Smooth muscle cell of the brain vasculature (primary cell): ENCODE measurements around the gene KLF13.

ENCODE experiments used
- DNase-seq: peaks from one replicate; pipeline ENCODE4 v3.0.0-alpha.2; 2012; ENCODE audit warnings: low read depth, low spot score

Gene KLF13

DNA sequence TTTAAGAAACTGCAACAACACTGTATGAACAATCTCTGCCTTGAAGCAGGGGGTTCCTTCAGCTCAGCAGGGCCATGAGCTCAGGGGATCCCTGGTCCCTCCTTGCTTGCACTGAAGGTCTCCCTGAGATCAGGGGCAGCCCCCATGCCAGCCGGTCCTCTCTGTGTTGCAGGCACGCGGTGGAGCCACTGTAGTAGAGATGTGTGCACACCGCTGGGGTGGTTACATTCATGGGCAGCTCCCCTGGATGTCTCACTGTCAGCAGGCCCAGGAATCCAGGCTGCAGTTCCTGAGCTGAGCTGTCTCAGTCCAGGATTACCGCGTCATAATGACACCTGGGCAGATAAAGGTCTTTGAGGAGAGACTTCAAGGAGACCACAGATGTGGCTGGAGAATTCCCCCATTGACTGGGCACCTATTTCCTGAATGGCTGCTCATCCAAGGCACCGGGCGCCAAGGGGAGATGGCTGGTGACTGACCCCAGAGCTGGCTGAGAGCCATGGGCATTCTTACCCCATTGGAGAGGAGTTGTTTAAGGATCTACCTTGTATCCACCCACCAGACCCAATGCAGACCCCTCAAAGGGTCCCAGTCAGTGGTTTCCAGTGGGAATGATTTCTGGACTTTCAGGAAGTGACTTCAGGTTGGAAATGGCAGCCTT lies 10.4 kb upstream of the KLF13 start:
- no peak for DNase-seq

DNA sequence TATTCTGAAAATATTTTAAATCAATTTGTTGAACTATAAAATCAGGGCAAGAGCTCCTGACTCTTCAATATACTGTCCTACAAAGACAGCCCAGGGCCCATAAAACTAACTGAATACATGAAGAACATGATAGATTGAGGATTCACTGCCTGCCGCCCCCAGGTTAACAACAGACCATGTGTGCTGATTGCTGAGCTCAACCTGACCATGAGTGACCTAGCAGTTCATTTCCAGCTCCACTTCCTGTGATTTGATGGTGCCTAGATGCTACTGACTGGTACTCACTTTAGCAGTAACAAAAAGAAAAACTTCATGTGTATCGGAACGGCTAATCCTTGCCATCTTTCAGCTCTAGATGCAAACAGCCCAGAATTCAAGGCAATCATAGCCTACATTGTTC lies 9.6 kb upstream of the KLF13 start:
- DNase-seq, result no peak

DNA sequence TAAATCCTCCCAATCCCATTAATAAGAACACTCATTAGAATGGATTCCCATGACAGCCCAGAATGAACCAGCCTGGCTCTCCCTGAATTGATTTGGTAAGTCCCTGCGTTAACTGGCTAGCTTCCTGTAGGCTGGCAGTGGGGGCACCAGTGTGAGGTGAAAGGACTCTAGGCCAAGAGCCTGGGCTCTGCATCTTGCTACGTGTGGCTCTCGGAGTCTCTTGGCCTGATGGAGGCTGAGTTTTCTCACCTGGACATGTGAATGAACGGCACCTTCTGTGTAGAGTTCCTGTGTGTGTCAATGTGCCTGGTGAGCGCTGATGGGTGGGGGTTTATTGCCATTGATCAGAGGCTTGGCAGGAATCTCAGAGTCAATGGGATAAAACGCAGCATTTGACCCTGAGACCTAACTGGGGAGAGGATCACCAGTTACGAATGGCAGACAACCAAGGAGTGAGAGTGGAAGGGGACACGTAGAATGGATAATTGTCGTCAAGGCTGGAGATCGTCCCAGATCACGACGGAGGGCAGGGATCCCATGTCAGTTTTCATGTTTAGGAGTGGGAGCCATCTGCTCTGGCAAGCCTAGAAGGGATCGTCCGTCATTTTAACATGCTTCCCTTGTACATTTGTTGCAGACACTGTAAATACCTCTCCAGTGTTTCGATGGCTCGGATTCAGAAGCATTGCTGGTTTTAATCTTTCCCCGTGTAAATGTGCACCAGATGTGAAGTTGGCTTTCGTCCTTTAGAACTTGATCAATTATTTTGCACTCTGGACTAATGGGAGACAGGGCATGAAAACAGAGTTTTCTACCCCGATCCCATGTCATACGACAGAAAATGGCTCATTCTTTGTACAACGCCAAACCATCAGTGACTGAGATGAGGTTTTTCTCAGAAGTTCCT lies 9.0 kb upstream of the KLF13 start:
- DNase-seq, result no peak

DNA sequence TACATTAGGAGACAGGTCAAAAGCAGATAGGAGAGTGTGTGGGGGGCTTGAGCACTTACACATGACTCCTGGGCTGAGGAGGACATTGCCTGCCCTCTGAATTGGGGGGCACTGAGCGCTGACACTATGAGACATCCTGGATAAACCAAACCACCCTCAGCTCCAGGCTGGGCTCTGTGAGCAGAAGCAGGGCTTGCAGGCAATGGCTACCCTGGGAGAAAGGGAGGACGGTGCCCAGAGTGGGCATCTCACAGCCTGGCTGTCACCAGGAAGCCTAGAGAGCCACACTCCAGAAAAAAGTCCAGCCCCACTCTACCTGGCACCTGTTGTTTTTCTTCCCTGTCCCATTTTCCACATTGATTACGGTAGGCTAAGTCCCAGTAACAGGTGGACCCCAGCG lies 8.2 kb upstream of the KLF13 start:
- no peak for DNase-seq

DNA sequence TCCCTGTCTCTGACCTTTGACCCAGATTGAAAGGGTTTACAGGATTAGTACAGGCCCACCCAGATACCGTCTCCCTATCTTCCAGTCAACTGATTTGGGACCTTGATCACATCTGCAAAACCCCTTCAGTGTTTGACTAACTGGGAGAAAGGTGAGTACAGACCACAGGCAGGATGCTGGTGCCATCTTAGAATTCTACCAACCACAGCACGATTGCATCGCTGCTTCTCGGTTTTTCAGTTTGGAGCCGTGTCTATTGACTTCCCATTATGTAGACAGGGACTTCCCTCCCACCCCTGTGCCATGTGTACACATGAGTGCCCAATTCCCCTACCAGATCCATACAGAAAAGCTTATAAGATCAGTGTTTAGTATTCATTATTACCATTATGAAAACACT lies 6.6 kb upstream of the KLF13 start:
- no peak for DNase-seq

DNA sequence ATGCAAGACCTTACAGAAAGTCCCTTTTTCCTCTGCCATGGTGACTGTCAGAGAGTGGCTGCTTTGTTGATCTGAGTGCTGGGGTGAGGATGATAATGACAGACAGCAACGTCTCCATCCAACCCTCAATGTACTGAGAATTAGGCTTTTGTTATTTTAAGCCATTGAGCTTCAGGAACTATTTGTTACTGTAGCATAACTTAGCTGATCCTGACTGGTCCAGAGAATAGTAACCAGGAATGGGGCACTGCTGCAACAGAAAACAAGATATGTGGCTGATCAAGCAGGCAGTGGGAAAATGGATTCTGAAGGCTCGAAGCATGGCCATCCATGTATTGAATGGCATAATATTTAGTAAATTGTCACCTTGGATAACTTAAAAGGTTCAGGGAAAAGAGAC lies 5.2 kb upstream of the KLF13 start:
- no peak for DNase-seq

DNA sequence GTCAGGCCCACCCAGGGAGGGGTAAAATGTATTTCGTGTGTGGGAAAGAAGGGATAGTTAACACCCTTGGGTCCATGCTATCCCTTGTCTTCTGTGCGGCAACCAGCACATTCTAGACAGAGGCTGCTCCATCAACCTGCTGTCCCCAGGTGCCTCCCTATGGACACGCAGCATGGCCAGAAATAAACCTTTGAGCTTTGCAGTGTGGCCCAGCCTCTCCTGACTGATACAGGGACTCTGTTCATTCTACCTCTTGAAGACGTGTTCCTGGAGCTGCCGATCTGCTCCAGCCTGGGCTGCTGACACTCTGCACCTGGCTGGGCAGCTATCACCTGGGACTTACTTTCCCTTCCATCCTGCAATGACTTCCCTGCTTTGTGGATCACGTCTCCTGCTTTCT lies 4.1 kb upstream of the KLF13 start:
- DNase-seq, result no peak

DNA sequence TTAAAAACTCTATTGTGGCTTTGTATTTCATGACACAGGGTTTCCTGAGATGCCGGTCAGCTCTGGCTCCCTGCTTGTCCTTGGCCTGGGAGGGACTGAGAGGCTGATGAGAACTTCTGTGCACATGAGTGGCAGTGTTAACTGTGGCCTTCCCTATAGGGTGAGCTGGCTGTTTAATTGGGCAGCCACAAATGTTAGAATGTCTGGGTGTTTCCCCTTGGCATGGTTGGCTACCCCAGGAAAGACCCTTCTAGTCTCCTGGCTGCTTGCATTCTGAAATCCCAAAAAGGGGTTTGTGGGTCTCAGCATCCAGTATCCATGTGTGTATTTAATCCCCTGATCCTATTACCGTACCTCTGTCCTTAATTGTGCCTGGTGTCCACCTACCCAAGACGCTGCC lies 3.0 kb upstream of the KLF13 start:
- no peak for DNase-seq

DNA sequence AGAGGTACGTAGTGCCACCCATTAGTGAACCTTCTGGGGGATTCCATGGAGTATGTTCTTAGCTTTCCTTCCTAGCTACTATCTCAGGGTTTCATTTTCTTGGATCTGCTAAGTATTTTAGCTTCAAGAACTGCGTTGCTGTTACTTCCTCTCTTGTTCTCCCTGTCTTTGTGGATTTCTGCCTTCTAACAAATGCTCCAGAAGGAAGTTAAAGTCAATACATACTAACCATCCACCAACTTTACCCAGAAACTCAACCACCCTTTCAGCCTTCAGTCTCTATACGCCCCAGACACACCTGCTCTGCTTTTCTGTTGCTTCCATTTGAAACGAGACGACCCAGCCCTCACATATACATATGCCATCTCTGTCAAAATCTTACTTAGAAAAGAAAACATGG lies 2.4 kb upstream of the KLF13 start:
- DNase-seq, result no peak

DNA sequence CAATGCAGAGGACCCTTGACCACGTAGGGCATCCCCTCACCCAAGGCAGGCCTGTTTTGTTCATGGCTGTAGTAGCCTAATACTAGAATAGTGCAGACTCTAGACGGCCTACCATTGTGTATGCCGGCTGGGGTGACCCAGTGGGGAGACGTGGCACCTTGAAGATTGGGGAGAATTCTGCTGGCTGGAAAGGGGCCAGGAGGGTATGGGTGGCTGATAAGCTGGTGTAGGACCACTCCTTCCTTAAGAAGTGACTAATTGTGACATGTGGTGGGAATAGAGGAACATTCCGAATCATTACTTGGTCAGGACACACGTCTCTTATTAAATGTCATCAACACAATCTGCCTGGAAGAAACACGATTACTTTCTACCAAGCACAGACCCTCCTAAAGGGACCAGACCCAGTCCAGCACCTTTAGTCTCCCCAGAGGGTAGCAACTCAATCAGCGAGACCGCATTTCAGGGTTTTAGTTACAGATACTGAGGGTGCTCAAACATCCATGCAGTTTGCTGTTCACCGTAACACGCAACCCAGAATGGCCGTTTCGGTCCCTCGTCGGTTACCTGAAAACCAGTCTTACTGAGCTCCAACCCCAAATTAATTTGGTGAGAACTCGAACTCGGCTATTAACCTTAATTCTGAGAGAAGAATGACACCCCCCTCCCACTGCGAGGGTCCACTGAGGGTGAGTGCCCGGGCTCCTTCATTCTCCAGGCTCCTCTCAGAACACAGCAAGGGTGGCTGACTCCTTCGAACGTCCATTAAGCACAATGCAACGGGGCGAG lies 1.6 kb upstream of the KLF13 start:
- DNase-seq, result no peak

DNA sequence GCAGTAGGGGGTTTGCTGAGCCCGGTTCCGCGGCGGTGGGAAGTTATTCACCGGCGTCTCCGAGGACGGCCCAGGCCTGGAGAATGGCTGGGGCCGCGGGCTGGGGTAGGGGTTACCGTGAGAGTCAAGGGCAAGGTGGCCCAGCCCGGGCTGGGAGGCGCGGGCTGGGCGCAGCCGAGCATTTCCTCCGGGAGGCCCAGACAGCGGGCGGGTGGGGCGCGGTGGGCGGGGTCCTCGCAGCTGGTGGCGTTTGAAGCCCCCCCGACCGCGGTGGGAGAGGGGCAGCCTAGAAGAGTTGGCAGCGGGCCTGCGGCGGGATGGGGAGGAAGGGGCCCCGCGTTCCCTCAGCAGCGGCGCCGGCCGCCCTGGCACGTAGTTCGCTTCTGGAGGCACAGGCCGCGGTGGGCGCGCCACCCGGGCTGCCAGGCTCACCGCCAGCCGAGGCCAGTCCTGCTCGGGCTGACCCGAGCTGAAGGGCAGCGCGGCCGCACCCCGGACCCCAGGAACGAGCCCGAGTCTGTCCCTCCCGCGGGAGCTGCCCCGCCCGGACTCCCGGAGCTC lies 960 bp upstream of the KLF13 start:
- peak; percentile 13 for DNase-seq

DNA sequence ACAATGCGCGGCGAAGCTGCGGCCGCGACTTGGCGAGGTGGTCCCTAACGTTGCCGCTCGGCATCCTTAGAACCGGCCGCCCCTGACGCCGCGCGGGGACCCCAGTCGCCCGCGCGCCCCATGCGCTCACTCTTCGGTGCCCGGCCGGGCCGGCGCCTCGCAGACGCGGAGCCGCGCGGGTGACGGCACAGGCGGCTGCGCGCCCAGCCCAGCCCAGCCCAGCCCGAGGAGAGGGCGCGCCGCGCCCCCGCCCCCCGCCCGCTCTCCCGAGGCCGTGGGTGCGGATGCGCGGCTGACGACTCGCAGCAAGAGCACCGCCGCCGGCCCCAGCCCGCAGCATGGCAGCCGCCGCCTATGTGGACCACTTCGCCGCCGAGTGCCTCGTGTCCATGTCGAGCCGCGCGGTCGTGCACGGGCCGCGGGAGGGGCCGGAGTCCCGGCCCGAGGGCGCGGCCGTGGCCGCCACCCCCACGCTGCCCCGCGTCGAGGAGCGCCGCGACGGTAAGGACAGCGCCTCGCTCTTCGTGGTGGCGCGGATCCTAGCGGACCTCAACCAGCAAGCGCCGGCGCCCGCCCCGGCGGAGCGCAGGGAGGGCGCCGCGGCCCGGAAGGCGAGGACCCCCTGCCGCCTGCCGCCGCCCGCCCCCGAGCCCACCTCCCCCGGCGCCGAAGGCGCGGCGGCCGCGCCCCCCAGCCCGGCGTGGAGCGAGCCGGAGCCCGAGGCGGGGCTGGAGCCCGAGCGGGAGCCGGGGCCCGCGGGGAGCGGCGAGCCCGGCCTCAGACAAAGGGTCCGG lies 437 bp downstream of the KLF13 start:
- DNase-seq, result peak; percentile 21

DNA sequence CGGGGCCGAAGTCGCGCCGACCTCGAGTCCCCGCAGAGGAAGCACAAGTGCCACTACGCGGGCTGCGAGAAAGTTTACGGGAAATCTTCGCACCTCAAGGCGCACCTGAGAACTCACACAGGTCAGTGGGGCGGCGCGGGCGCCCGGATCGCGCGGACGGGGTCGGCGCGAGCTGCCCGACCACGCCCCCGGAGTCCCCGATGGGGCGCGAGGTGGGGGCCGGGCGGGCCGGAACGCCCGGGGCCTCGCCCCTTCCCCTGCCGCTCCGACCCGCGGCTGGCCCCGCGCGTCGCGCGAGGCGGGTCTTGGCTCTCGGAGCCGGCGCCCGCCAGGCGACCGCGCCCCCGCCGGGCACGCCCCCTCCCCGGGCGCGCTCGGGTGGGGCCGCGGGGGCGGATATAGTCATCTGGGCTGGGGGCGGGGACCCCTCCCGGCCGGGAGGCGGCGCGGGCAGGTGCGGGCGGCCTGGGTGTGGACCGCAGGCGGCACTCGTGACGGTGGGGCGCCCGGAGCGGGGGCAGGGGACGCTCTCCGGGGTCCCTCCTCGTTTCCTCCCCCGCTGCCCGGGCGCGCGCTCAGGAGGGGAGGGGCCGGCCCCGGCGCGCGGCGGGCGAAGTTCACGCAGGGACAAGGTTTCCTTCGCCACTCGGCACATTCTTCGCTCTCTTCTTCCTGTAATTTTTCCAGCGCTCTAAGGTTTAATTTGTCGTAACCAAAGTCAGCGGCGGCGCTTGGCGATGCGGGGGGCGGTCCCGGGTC lies 1.2 kb downstream of the KLF13 start:
- no peak for DNase-seq

DNA sequence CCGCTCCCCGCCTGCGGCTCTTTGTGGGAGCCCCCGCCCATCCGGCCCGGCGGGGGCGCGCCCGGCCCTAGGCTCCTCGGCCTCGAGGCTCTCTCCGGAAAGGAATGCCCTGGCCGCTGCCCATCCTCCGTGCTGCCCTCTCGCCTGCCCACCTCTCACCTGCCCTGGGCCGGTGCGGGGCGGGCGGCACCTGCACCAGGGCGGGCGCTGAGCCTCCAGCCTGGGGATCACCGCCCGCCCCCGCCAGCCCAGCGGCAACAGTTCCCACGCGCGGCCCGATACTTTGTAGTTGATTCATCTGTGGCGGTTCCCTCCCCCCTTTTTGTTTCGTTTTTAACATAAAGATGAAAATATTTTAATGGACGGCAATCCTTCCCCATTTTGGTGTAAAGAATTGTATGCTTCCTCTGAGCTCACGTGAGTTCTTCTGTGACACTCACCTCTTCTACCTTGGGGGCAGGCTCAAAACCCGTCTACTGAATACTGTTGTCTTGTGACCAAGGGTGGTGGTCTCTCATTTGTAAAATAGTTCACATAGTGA lies 1.9 kb downstream of the KLF13 start:
- DNase-seq, result no peak

DNA sequence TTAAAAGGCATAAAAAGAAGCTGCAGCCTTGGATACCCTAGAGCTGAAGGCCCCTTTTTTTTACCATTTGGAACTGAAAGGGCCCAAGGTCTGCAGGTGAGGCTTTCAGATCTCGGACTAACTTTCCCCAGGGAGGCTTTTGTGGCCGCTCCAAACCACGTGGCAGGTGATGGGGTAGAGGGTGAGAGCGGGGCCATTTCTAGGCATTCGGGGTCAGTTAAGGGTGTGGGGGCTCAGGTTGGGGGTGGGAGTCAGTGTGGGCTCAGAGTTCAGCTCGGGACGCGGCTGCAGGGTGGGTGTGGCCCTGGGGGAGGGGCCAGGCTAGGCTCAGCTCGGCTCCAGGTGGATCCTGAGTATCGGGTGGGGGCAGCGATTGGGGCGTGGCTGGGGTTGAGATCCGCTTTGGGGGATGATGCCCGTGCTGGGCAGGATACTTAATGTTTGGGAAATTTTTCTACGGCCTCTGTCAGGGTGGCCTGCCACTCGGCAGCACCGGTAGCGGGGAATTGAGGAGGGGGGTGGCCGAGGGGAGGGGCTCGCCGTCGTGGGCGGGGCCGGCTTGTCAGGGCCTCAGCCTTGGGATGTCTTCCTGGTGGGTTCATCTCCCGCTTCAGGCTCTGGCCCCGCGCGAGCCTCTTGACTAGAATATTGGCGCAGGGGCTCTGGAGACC lies 2.5 kb downstream of the KLF13 start:
- DNase-seq, result no peak

DNA sequence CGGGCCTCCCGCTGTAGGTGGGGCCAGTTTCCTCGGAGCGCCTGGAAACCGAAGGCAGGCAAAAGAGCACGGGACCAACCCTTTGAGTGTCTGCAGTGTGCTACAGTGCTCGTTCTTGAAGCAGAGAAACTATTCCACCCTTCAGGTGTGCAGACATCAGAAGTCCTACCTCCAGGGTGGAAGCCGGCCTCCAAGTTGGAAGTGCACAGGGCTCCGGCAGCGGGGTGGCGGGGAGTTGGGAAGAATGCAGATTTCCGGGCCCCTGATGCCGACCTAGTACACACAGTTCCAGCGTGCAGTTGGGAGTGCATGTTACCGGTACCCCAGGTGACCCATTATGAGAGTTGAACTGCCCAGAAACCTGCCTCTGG lies 3.0 kb downstream of the KLF13 start:
- no peak for DNase-seq

DNA sequence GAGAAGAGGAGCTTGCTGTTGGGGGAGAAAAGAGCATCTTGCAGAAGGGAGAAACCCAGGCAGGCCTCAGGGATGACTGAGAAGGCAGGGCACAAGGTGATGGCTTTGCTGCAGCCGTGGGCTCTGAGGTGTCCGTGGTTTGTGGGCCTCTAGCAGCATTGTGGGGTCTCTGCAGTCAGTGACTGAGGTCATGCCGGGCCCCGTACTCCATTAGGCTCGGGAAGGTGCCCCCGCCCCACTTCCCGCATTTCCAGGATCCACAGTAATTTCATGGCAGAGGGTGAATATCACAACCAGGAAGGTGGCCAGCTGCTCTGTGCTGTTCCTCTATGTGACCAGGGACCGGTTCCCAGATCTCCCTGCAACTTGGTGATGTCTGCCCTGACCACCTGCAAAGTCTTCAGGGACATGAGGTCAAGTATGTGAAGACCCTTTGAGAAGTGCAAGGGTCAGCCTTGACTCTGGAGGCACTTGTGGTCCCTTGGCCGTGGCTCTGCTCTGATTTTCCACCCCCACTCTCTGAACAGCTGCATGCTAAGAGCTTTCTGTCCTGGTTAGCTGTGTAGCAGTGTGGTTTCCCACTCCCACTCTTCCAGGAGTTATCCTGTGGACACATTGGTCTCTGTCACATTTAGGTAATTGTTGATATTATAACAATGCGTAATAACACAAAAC lies 3.6 kb downstream of the KLF13 start:
- no peak for DNase-seq

DNA sequence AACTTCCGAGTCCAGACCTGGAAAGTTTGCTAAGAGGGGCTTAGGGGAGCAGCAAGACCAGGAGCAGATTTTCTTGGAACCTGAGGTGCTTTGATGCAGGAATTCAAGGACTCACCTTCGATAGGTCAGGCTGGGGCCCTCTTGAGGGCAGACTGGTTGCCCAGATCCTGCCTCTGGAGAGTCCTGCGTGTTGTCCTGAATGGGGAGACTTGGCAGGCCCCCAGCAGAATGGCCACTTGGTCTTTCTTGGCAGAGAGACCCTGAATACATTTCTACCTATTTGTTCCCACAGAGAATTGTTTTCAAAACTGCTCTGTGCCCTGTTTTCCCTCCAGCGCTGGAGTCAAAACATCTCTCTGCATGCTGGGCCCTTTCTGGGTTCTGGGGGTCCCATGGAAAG lies 4.2 kb downstream of the KLF13 start:
- no peak for DNase-seq

DNA sequence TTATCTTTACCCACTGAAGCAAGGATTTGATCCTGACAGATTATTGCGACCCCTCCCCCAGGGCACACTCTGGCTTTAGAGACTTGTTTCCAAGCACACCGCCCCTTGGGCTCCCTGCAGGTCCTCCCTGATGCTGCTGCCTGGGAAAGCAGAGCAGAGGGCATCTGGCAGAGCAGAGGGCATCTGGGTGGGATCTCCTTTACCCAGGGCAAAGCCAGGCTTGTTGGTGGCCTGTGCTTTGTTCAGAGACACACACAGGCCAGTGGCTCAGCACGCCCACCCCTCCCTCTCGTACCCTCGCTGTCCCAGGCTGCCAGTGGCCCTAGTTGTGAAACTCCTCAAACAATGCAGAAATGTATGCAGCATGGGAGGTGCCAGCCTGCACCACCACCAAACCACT lies 4.8 kb downstream of the KLF13 start:
- DNase-seq, result no peak
